Left colon (tissue), 2 donors: Measurements from ENCODE around the gene NIN. TPM values are rescaled to one million over a fixed set of nuclear protein-coding genes. Genes with fewer than 3 reads are reported as not detected.

ENCODE experiments used
- ATAC-seq: fragments of 200-7000 bp; cut with Tn5 transposase; one replicate; pipeline ENCODE4 v1.9.1; 2020; ENCODE audit warnings: mild to moderate bottlenecking, moderate library complexity
- DNase-seq, 2 donors: peaks; one replicate each; pipeline ENCODE4 v3.0.0-alpha.2; 2020
- intact Hi-C, 2 donors: fragments of 100-400 bp; cut with DNase I in 1 of 2; cut with micrococcal nuclease in 1 of 2; formaldehyde crosslinking; loops; one replicate each; pipeline versions ENCODE4 v1.11.2 to v1.14.0; 2022; cut with DNase I, micrococcal nuclease
- total RNA-seq, 2 donors: library from RNA; stranded (reverse); fragmentation: NEBNext Ultra II Directional; extraction: Animal tissue kit (Norgen Biotek cat#: 25700); gene quantifications; one replicate each; pipeline ENCODE4 v1.2.1, GENCODE V29; 2021
- donor health status: DM: no; HTN: no; CAD: no.
- donor health status: DM: yes; HTN: yes; CAD: no.

The NIN gene
- total RNA-seq, 2 donors from 2014 or later, result 21.0 to 24.7 TPM

- DNase-seq, result no peak
- ATAC-seq, result no peak
- intact Hi-C loops, result no loop called here
Measured at GRCh38 chr14:50844391-50844790, 13.4 kb upstream of the NIN start.

- intact Hi-C loops, result no loop called here
- ATAC-seq, result no peak
Measured at GRCh38 chr14:50839691-50840090, 8.7 kb upstream of the NIN start.

GRCh38 chr14:50839048-50839447, 8.1 kb upstream of the NIN start:
- DNase-seq, result no peak
- ATAC-seq, result no peak
- intact Hi-C loops, result no loop called here

More at GRCh38 chr14:50839691-50840090, 8.7 kb upstream of the NIN start:
- DNase-seq, result no peak

GRCh38 chr14:50837850-50838470, 7.0 kb upstream of the NIN start:
- DNase-seq (no peak), ATAC-seq (no peak)
- intact Hi-C loops, result no loop called here

- ATAC-seq (no peak), DNase-seq (no peak)
- intact Hi-C loops, result no loop called here
Measured at GRCh38 chr14:50837271-50837670, 6.3 kb upstream of the NIN start.

GRCh38 chr14:50836515-50836914, 5.6 kb upstream of the NIN start:
- intact Hi-C loops, result no loop called here
- no peak for ATAC-seq

GRCh38 chr14:50835280-50835679, 4.3 kb upstream of the NIN start:
- intact Hi-C loops, result no loop called here
- DNase-seq (no peak), ATAC-seq (no peak)

More at GRCh38 chr14:50836515-50836914, 5.6 kb upstream of the NIN start:
- DNase-seq, result no peak

- ATAC-seq, result no peak
- intact Hi-C loops, result no loop called here
- DNase-seq, result no peak
Measured at GRCh38 chr14:50834802-50835276, 3.9 kb upstream of the NIN start.

GRCh38 chr14:50832935-50833630, 2.1 kb upstream of the NIN start:
- intact Hi-C loops, result no loop called here
- DNase-seq (no peak), ATAC-seq (no peak)

- ATAC-seq (peak; percentile 12), DNase-seq (no peak)
- intact Hi-C loops, result no loop called here
Measured at GRCh38 chr14:50831726-50832168, 785 bp upstream of the NIN start.

GRCh38 chr14:50830044-50830931, 674 bp downstream of the NIN start:
- peak; percentile 42 for ATAC-seq
- intact Hi-C loops, result no loop called here
- peak; percentile 48 to 61 for DNase-seq

GRCh38 chr14:50829489-50830043, 1.4 kb downstream of the NIN start:
- DNase-seq (peak in 1 of 2 donors; percentile 22), ATAC-seq (no peak)
- intact Hi-C loops, result no loop called here

- no peak for DNase-seq
- ATAC-seq, result no peak
- intact Hi-C loops, result no loop called here
Measured at GRCh38 chr14:50828721-50829488, 2.1 kb downstream of the NIN start.

GRCh38 chr14:50826681-50827080, 4.3 kb downstream of the NIN start:
- no peak for ATAC-seq
- DNase-seq, result no peak
- intact Hi-C loops, result no loop called here

- intact Hi-C loops, result no loop called here
- ATAC-seq, result no peak
- no peak for DNase-seq
Measured at GRCh38 chr14:50825307-50825706, 5.7 kb downstream of the NIN start.

- no peak for ATAC-seq
- intact Hi-C loops, result no loop called here
- DNase-seq, result no peak
Measured at GRCh38 chr14:50823762-50824636, 7.0 kb downstream of the NIN start.

GRCh38 chr14:50823051-50823761, 7.8 kb downstream of the NIN start:
- ATAC-seq (no peak), DNase-seq (no peak)
- intact Hi-C loops, result no loop called here
